ENCODE data around the gene TMPRSS3.

- TF ChIP-seq CTCF (IDR thresholded peaks at IDR 0.05) (no peak), POLR2A (IDR thresholded peaks at IDR 0.05) (no peak)
These were observed 18.2 kb upstream of the TMPRSS3 start for GRCh38 chr21:42414066-42414465.

Measured in heart left ventricle (tissue), 13 donors.